Transverse colon (tissue), 3 donors: ENCODE results near the gene UMAD1.

Experiments
- POLR2A ChIP-seq: fragments of 450-650 bp; IDR thresholded peaks from one replicate; pipeline ENCODE4 v1.6.1; 2016; ENCODE audit warnings: antibody characterized with exemption, mild to moderate bottlenecking, moderate library complexity
- TF ChIP-seq, protein P1 (sequence below), 5 experiments: fragments of 200-600 bp in 3 of 5; fragments of 450-650 bp in 2 of 5; sonication (generic) in 3 of 5; IDR thresholded peaks; 1 replicate in 2 of 5; 2 replicates in 3 of 5; pipeline ENCODE4 v1.5.1; 2016 to 2017; ENCODE audit warnings: antibody characterized with exemption in 5 of 5, inconsistent platforms in 3 of 5, mild to moderate bottlenecking in 2 of 5, moderate library complexity in 1 of 5

DNA sequence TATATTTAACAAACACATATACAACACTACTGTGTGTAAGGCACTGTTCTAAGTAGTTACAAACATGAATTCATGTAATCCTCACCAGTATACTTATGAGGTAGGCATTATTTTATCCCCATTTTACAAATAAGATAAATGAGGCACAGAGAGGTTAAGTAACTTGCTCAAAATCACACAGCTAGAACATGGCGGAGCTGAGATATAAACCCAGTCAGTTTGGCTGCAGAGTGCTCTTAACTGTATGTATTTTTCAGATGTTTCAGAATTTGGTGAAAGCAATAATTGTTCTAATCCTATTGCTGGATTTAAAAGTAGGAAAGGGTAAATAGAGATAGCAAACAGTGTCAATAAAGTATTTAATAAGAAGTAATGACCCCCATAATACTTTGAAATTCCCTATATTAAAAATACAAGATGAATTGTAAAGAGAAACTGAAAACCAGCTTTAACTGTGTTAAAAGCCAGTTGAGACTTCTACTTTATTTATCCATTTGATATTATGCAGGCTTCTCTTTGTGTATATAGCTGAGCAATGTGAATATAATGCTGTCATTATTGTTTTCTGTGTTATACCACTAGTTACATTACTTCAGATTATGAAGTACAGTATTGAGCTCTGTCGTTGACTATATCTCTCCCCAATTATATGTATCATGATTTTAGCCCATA is 110.2 kb downstream of the UMAD1 start:
- no peak for TF ChIP-seq POLR2A
- TF ChIP-seq, protein P1, sequence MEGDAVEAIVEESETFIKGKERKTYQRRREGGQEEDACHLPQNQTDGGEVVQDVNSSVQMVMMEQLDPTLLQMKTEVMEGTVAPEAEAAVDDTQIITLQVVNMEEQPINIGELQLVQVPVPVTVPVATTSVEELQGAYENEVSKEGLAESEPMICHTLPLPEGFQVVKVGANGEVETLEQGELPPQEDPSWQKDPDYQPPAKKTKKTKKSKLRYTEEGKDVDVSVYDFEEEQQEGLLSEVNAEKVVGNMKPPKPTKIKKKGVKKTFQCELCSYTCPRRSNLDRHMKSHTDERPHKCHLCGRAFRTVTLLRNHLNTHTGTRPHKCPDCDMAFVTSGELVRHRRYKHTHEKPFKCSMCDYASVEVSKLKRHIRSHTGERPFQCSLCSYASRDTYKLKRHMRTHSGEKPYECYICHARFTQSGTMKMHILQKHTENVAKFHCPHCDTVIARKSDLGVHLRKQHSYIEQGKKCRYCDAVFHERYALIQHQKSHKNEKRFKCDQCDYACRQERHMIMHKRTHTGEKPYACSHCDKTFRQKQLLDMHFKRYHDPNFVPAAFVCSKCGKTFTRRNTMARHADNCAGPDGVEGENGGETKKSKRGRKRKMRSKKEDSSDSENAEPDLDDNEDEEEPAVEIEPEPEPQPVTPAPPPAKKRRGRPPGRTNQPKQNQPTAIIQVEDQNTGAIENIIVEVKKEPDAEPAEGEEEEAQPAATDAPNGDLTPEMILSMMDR (IDR thresholded peaks at IDR 0.05) = no peak
